K562 (cell line): ENCODE data around the gene ZNF384. TPM values are rescaled to one million over a fixed set of nuclear protein-coding genes. Genes with fewer than 3 reads are reported as not detected.

ENCODE experiments used
- ATAC-seq: fragments of 200-7000 bp; cut with Tn5 transposase; 3 replicates; pipeline ENCODE4 v1.9.1; 2020; ENCODE audit warnings: moderate library complexity
- BruUV-seq: library from RNA; stranded (reverse); fragments of 400-500 nt; replicated peaks from 2 replicates; lab custom pipeline; 2021; lab: Mats Ljungman, UMichigan
- CTCF ChIA-PET: fragments of 300-600 bp; formaldehyde crosslinking; extraction: SDS; loops from one replicate; lab custom pipeline; 2021; ENCODE audit warnings: low intra/inter-chr PET ratio; lab: Yijun Ruan, JAX
- POLR2A ChIA-PET: fragments of 300-600, 350-650 bp; sonication (Branson Sonifier 250); formaldehyde crosslinking; extraction: SDS; loops from one replicate; lab custom pipeline; 2021; ENCODE audit warnings: antibody characterized with exemption, inconsistent platforms; lab: Yijun Ruan, JAX
- DNase-seq, 4 experiments: peaks; one replicate each; pipeline versions ENCODE4 v3.0.0 to v3.0.0-alpha.2; 2011 to 2018; ENCODE audit warnings: low spot score in 3 of 4, mixed read lengths in 3 of 4; ENCODE audit errors: extremely low read depth in 1 of 4
- FAIRE-seq: peaks from 2 replicates; lab custom pipeline; 2011; peaks lifted over from hg19 to GRCh38; lab: Jason Lieb, UNC
- H2AFZ ChIP-seq: 2 replicates; pipeline ENCODE4 v1.6.0; 2011; ENCODE audit warnings: low read depth, low read length, control low read depth, inconsistent platforms
- H3K27ac ChIP-seq: fragments of 200-600 bp; 3 replicates; pipeline ENCODE4 v1.8.0; 2011; ENCODE audit warnings: low read depth, mild to moderate bottlenecking, control low read depth, inconsistent platforms, low read length, moderate library complexity, mixed read lengths; ENCODE audit errors: extremely low read depth
- H3K27me3 ChIP-seq, 2 experiments: fragments of 300-600 bp in 1 of 2; 2 replicates in 1 of 2; 3 replicates in 1 of 2; pipeline versions ENCODE4 v1.6.0 to v1.8.0; 2011; ENCODE audit warnings: inconsistent platforms in 2 of 2, low read length in 2 of 2, mild to moderate bottlenecking in 1 of 2, mixed read lengths in 1 of 2, moderate library complexity in 1 of 2; ENCODE audit not compliant: control insufficient read depth in 2 of 2, insufficient read depth in 2 of 2
- H3K36me3 ChIP-seq: fragments of 300-600 bp; 3 replicates; pipeline ENCODE4 v1.8.0; 2011; ENCODE audit warnings: mild to moderate bottlenecking, low read length, inconsistent platforms; ENCODE audit not compliant: control insufficient read depth, insufficient read depth
- H3K4me1 ChIP-seq, 2 experiments: fragments of 200-600 bp in 1 of 2; replicated peaks in 1 of 2; 2 replicates in 1 of 2; 3 replicates in 1 of 2; pipeline versions ENCODE4 v1.5.1 to v1.8.0; 2011; ENCODE audit warnings: inconsistent platforms in 2 of 2, low read length in 2 of 2, mild to moderate bottlenecking in 1 of 2, mixed read lengths in 1 of 2, moderate library complexity in 1 of 2; ENCODE audit not compliant: control insufficient read depth in 2 of 2, insufficient read depth in 2 of 2
- H3K4me2 ChIP-seq: 2 replicates; pipeline ENCODE4 v1.6.1; 2011; ENCODE audit warnings: low read length, control low read depth, inconsistent platforms, mixed read lengths; ENCODE audit not compliant: insufficient read depth
- H3K4me3 ChIP-seq: fragments of 200-600 bp; sonication (generic), shearing (Covaris generic); 2 replicates; pipeline ENCODE4 v1.5.1; 2016; ENCODE audit warnings: control low read depth, inconsistent platforms
- H3K79me2 ChIP-seq: fragments of 200-600 bp; 3 replicates; pipeline ENCODE4 v1.8.0; 2011; ENCODE audit warnings: low read length, inconsistent platforms; ENCODE audit not compliant: control insufficient read depth, insufficient read depth
- H3K9ac ChIP-seq, 2 experiments: 2 replicates each; pipeline versions ENCODE4 v1.6.0 to v1.6.1; 2011; ENCODE audit warnings: low read depth in 2 of 2, low read length in 2 of 2, control low read depth in 1 of 2, inconsistent platforms in 1 of 2, mild to moderate bottlenecking in 1 of 2, mixed read lengths in 1 of 2; ENCODE audit not compliant: insufficient read depth in 1 of 2
- H3K9me1 ChIP-seq: one replicate; pipeline ENCODE4 v1.6.0; 2011; ENCODE audit warnings: inconsistent platforms, mild to moderate bottlenecking, low read length, moderate library complexity; ENCODE audit not compliant: control insufficient read depth, insufficient read depth
- H3K9me3 ChIP-seq: replicated peaks from 2 replicates; pipeline ENCODE4 v1.5.1; 2011; ENCODE audit warnings: low read depth, low read length, inconsistent platforms; ENCODE audit not compliant: control insufficient read depth, insufficient read depth
- H4K20me1 ChIP-seq: replicated peaks from 2 replicates; pipeline ENCODE4 v1.6.1; 2011; ENCODE audit warnings: low read length, inconsistent platforms, mixed read lengths; ENCODE audit not compliant: control insufficient read depth, insufficient read depth
- EP400 ChIP-seq: fragments of 450-650 bp; IDR thresholded peaks from 2 replicates; pipeline ENCODE4 v1.6.1; 2017; ENCODE audit warnings: antibody characterized with exemption, mild to moderate bottlenecking, moderate library complexity
- KHSRP ChIP-seq: fragments of 450-650 bp; IDR thresholded peaks from 2 replicates; pipeline ENCODE4 v1.6.1; 2017
- MTA1 ChIP-seq: fragments of 450-650 bp; IDR thresholded peaks from 2 replicates; pipeline ENCODE4 v1.6.1; 2017; ENCODE audit warnings: borderline replicate concordance
- XRCC3 ChIP-seq: fragments of 450-650 bp; IDR thresholded peaks from 2 replicates; pipeline ENCODE4 v1.6.1; 2017; ENCODE audit warnings: mild to moderate bottlenecking, moderate library complexity
- ZNF274 ChIP-seq: IDR thresholded peaks from 2 replicates; pipeline ENCODE4 v1.6.1; 2011; ENCODE audit warnings: low read depth, mild to moderate bottlenecking, low read length, moderate library complexity, borderline replicate concordance
- ZNF75A ChIP-seq: fragments of 450-650 bp; formaldehyde crosslinking; IDR thresholded peaks from 2 replicates; pipeline ENCODE4 v1.4.0; 2020; ENCODE audit warnings: mild to moderate bottlenecking
- WGBS: fragments of 100-300 bp; shearing (Covaris generic); methylation state at CpG from one replicate; pipeline ENCODE4 v1.1.6; 2016; ENCODE audit warnings: low coverage, mixed read lengths; ENCODE audit not compliant: insufficient coverage; ENCODE audit errors: missing lambda C conversion rate; 5-methylcytosine and 5-hydroxymethylcytosine counted together
- in situ Hi-C: fragments of 300-500 bp; cut with MboI; formaldehyde crosslinking; loops from 4 replicates; pipeline ENCODE4 v1.15.0; 2018; ENCODE audit warnings: inconsistent platforms, mixed read lengths
- intact Hi-C: fragments of 100-400 bp; cut with micrococcal nuclease; formaldehyde crosslinking; loops from 2 replicates; pipeline ENCODE4 v1.14.2; 2022
- polyA plus RNA-seq, 8 experiments: library from polyadenylated mRNA; depleted of rRNA in 4 of 8; stranded (reverse) in 5 of 8; unstranded in 3 of 8; fragments of >200 nt; fragmentation: Nextera tagmentation in 2 of 8; fragmentation: Illumina TruSeq in 1 of 8; extraction: Ambion mirVana in 2 of 8; extraction: Trizol in 1 of 8; gene quantifications; 2 replicates each; pipeline versions ENCODE4 v1.2.1 to v1.2.3, GENCODE V29; 2011 to 2014; ENCODE audit warnings: inconsistent platforms in 1 of 8, missing spikeins in 1 of 8
- total RNA-seq, 7 experiments: library from RNA; depleted of rRNA in 6 of 7; stranded (reverse); fragments of >200 nt in 6 of 7; fragmentation: Illumina TruSeq in 2 of 7; extraction: Trizol in 2 of 7; gene quantifications; 2 replicates each; pipeline versions ENCODE4 v1.2.1 to v1.2.3, GENCODE V29; 2011 to 2021; ENCODE audit warnings: low replicate concordance in 1 of 7
- TF ChIP-seq, protein P1 (sequence below): sonication (generic); formaldehyde crosslinking; IDR thresholded peaks from 2 replicates; pipeline ENCODE4 v1.8.1; 2023; ENCODE audit warnings: mild to moderate bottlenecking, missing genetic modification reagents

ZNF384 gene
- total and polyA plus RNA-seq, 9 of the 15 experiments (the other 6 are each of a cell fraction or from before 2014, with no cell fraction given), result 0.36 to 64.8 (median 21.3) TPM

- CTCF ChIA-PET, result interaction anchor here (0.9 kb wide), 1 partner anchor 26 kb away, joined by 3 read pairs; no protein-coding TSS in a partner anchor
- no peak for FAIRE-seq
- peak overlapping the region; percentile 26; the same call in 1 of the 3 replicates for H3K27ac ChIP-seq
- in situ Hi-C loops, result no loop called here
- no peaks in the 10 kb centered on the region for H4K20me1 ChIP-seq
- TF ChIP-seq EP400, result no peak
- TF ChIP-seq, protein P1, sequence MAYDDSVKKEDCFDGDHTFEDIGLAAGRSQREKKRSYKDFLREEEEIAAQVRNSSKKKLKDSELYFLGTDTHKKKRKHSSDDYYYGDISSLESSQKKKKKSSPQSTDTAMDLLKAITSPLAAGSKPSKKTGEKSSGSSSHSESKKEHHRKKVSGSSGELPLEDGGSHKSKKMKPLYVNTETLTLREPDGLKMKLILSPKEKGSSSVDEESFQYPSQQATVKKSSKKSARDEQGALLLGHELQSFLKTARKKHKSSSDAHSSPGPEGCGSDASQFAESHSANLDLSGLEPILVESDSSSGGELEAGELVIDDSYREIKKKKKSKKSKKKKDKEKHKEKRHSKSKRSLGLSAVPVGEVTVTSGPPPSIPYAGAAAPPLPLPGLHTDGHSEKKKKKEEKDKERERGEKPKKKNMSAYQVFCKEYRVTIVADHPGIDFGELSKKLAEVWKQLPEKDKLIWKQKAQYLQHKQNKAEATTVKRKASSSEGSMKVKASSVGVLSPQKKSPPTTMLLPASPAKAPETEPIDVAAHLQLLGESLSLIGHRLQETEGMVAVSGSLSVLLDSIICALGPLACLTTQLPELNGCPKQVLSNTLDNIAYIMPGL, result no peak
- no peak for TF ChIP-seq KHSRP
- TF ChIP-seq MTA1, result no peak
- peak; percentile 91 for TF ChIP-seq ZNF274
- no peak for TF ChIP-seq ZNF75A (CRISPR knock-in tag)
- no peak for TF ChIP-seq XRCC3
- POLR2A ChIA-PET, result interaction anchor here (0.8 kb wide), 1 partner anchor 45 kb away, joined by 4 read pairs; no protein-coding TSS in a partner anchor
- 62% methylated on average over 6 of the region's 6 CpGs for WGBS
- peak overlapping the region; percentile 82 for H2AFZ ChIP-seq
- peaks cover 4% of the 10 kb centered on the region; the same call in 2 of the 3 replicates for H3K79me2 ChIP-seq
- no peak overlapping the region for H3K4me3 ChIP-seq
- H3K9me3 ChIP-seq, result peaks cover 8% of the 10 kb centered on the region
- H3K4me1 ChIP-seq, result peaks cover 24 to 26% of the 10 kb centered on the region in 2 experiments; a peak in 4 of 5 replicates
- no peaks in the 10 kb centered on the region for H3K9me1 ChIP-seq
- H3K4me2 ChIP-seq, result no peak overlapping the region; the same call in 1 of the 2 replicates
- no peak for ATAC-seq
- BruUV-seq, result no TSS peak
- intact Hi-C loops, result no loop called here
- no peak overlapping the region for H3K9ac ChIP-seq
- no peaks in the 10 kb centered on the region for H3K36me3 ChIP-seq
- DNase-seq, result no peak
- H3K27me3 ChIP-seq, result no peaks in the 10 kb centered on the region
These were observed 45.5 kb downstream of the ZNF384 start for GRCh38 chr12:6643569-6644256.
